ENCODE results near the gene TRNP1.

The TRNP1 gene

GRCh38 chr1:27033043-27033746 lies 39.7 kb downstream of the TRNP1 start:
- Histone ChIP-seq H3K27me3 (ENCODE audit: low read depth) (no peaks in the 10 kb centered on the region), H3K9me3 (no peaks in the 10 kb centered on the region), H3K4me3 (no peak overlapping the region), H3K4me1 (no peaks in the 10 kb centered on the region), H3K36me3 (replicated peaks) (no peaks in the 10 kb centered on the region)
- in situ Hi-C loops (cut with MboI; ENCODE audit: low sequenced_read_pairs): loop anchor here (10.0 kb wide), 1 partner anchor 262 kb away; no protein-coding TSS in a partner anchor
- no peak for DNase-seq (ENCODE audit: low spot score in 2 of 2)

- Histone ChIP-seq H3K9me3 (no peaks in the 10 kb centered on the region), H3K36me3 (replicated peaks) (no peaks in the 10 kb centered on the region), H3K27me3 (ENCODE audit: low read depth) (no peaks in the 10 kb centered on the region), H3K4me1 (no peaks in the 10 kb centered on the region), H3K4me3 (no peak overlapping the region)
- in situ Hi-C loops (cut with MboI; ENCODE audit: low sequenced_read_pairs): loop anchor here (10.0 kb wide), 1 partner anchor 259 kb away; no protein-coding TSS in a partner anchor
- DNase-seq (ENCODE audit: low spot score in 2 of 2): no peak
Measured at GRCh38 chr1:27035344-27035743, 41.9 kb downstream of the TRNP1 start.

- DNase-seq (ENCODE audit: low spot score in 2 of 2): no peak
- Histone ChIP-seq H3K27me3 (ENCODE audit: low read depth) (no peaks in the 10 kb centered on the region), H3K4me1 (no peaks in the 10 kb centered on the region), H3K36me3 (replicated peaks) (no peaks in the 10 kb centered on the region), H3K4me3 (no peak overlapping the region), H3K9me3 (no peaks in the 10 kb centered on the region)
- in situ Hi-C loops (cut with MboI; ENCODE audit: low sequenced_read_pairs): loop anchor here (10.0 kb wide), 1 partner anchor 258 kb away; no protein-coding TSS in a partner anchor
Measured at GRCh38 chr1:27036718-27037117, 43.2 kb downstream of the TRNP1 start.

GRCh38 chr1:27037518-27037917 lies 44.0 kb downstream of the TRNP1 start:
- Histone ChIP-seq H3K27me3 (ENCODE audit: low read depth) (no peaks in the 10 kb centered on the region), H3K4me3 (no peak overlapping the region), H3K4me1 (no peaks in the 10 kb centered on the region), H3K9me3 (no peaks in the 10 kb centered on the region), H3K36me3 (replicated peaks) (no peaks in the 10 kb centered on the region)
- in situ Hi-C loops (cut with MboI; ENCODE audit: low sequenced_read_pairs): loop anchor here (10.0 kb wide), 1 partner anchor 257 kb away; no protein-coding TSS in a partner anchor
- DNase-seq (ENCODE audit: low spot score in 2 of 2): no peak

- Histone ChIP-seq H3K4me1 (no peaks in the 10 kb centered on the region), H3K4me3 (no peak overlapping the region), H3K9me3 (no peaks in the 10 kb centered on the region), H3K36me3 (replicated peaks) (no peaks in the 10 kb centered on the region), H3K27me3 (ENCODE audit: low read depth) (no peaks in the 10 kb centered on the region)
- in situ Hi-C loops (cut with MboI; ENCODE audit: low sequenced_read_pairs): loop anchor here (10.0 kb wide), 1 partner anchor 257 kb away; no protein-coding TSS in a partner anchor
- DNase-seq (ENCODE audit: low spot score in 2 of 2): no peak
Measured at GRCh38 chr1:27038020-27038419, 44.5 kb downstream of the TRNP1 start.

- H3K27me3 ChIP-seq (ENCODE audit: low read depth): no peaks in the 10 kb centered on the region
- peaks cover 5% of the 10 kb centered on the region; the same call in 1 of the 2 replicates for H3K4me1 ChIP-seq
- in situ Hi-C loops (cut with MboI; ENCODE audit: low sequenced_read_pairs): no loop called here
- no peaks in the 10 kb centered on the region for H3K36me3 ChIP-seq (replicated peaks)
- DNase-seq (ENCODE audit: low spot score in 2 of 2): peak in 1 of 2 experiments; percentile 29
- H3K9me3 ChIP-seq: no peaks in the 10 kb centered on the region
- no peak overlapping the region for H3K4me3 ChIP-seq
Measured at GRCh38 chr1:27042670-27043069, 49.2 kb downstream of the TRNP1 start.

- peak; percentile 73 to 95 for DNase-seq (ENCODE audit: low spot score in 2 of 2)
- no peaks in the 10 kb centered on the region for H3K27me3 ChIP-seq (ENCODE audit: low read depth)
- peaks cover 10% of the 10 kb centered on the region; the same call in 1 of the 2 replicates for H3K4me1 ChIP-seq
- in situ Hi-C loops (cut with MboI; ENCODE audit: low sequenced_read_pairs): loop anchor here (5.0 kb wide), 1 partner anchor 53 kb away; no protein-coding TSS in a partner anchor
- H3K36me3 ChIP-seq (replicated peaks): no peaks in the 10 kb centered on the region
- H3K4me3 ChIP-seq: no peak overlapping the region
- no peaks in the 10 kb centered on the region for H3K9me3 ChIP-seq
Measured at GRCh38 chr1:27044613-27045151, 51.2 kb downstream of the TRNP1 start.

GRCh38 chr1:27045973-27046558 lies 52.6 kb downstream of the TRNP1 start:
- no peaks in the 10 kb centered on the region for H3K36me3 ChIP-seq (replicated peaks)
- in situ Hi-C loops (cut with MboI; ENCODE audit: low sequenced_read_pairs): loop anchor here (5.0 kb wide), 1 partner anchor 51 kb away; no protein-coding TSS in a partner anchor

GRCh38 chr1:27047914-27048313 lies 54.4 kb downstream of the TRNP1 start:
- no peaks in the 10 kb centered on the region for H3K36me3 ChIP-seq (replicated peaks)
- in situ Hi-C loops (cut with MboI; ENCODE audit: low sequenced_read_pairs): loop anchor here (5.0 kb wide), 1 partner anchor 49 kb away; no protein-coding TSS in a partner anchor
- no peak for DNase-seq (ENCODE audit: low spot score in 2 of 2)

More at GRCh38 chr1:27045973-27046558, 52.6 kb downstream of the TRNP1 start:
- H3K9me3 ChIP-seq: no peaks in the 10 kb centered on the region
- no peak overlapping the region for H3K4me3 ChIP-seq
- H3K27me3 ChIP-seq (ENCODE audit: low read depth): no peaks in the 10 kb centered on the region
- H3K4me1 ChIP-seq: peaks cover 17% of the 10 kb centered on the region
- DNase-seq (ENCODE audit: low spot score in 2 of 2): peak; percentile 55 to 87

GRCh38 chr1:27049100-27049499 lies 55.6 kb downstream of the TRNP1 start:
- Histone ChIP-seq H3K36me3 (replicated peaks) (no peaks in the 10 kb centered on the region), H3K27me3 (ENCODE audit: low read depth) (no peaks in the 10 kb centered on the region), H3K4me1 (peaks cover 17% of the 10 kb centered on the region), H3K9me3 (no peaks in the 10 kb centered on the region), H3K4me3 (no peak overlapping the region)
- in situ Hi-C loops (cut with MboI; ENCODE audit: low sequenced_read_pairs): loop anchor here (5.0 kb wide), 1 partner anchor 48 kb away; no protein-coding TSS in a partner anchor
- DNase-seq (ENCODE audit: low spot score in 2 of 2): no peak

More at GRCh38 chr1:27047914-27048313, 54.4 kb downstream of the TRNP1 start:
- Histone ChIP-seq H3K4me3 (no peak overlapping the region), H3K27me3 (ENCODE audit: low read depth) (no peaks in the 10 kb centered on the region), H3K4me1 (peaks cover 17% of the 10 kb centered on the region), H3K9me3 (no peaks in the 10 kb centered on the region)

GRCh38 chr1:27049607-27050006 lies 56.1 kb downstream of the TRNP1 start:
- in situ Hi-C loops (cut with MboI; ENCODE audit: low sequenced_read_pairs): loop anchor here (5.0 kb wide), 1 partner anchor 48 kb away; no protein-coding TSS in a partner anchor
- H3K4me3 ChIP-seq: no peak overlapping the region
- peaks cover 17% of the 10 kb centered on the region for H3K4me1 ChIP-seq
- no peaks in the 10 kb centered on the region for H3K36me3 ChIP-seq (replicated peaks)
- H3K27me3 ChIP-seq (ENCODE audit: low read depth): no peaks in the 10 kb centered on the region
- peak; percentile 49 to 81 for DNase-seq (ENCODE audit: low spot score in 2 of 2)
- no peaks in the 10 kb centered on the region for H3K9me3 ChIP-seq

All from HAP-1 (cell line).